Measurements from ENCODE around the gene IFT172. TPM values are rescaled to one million over a fixed set of nuclear protein-coding genes. Genes with fewer than 3 reads are reported as not detected.

IFT172 gene
- total RNA-seq, 1 donor from 2014 or later: 43.6 TPM

DNA sequence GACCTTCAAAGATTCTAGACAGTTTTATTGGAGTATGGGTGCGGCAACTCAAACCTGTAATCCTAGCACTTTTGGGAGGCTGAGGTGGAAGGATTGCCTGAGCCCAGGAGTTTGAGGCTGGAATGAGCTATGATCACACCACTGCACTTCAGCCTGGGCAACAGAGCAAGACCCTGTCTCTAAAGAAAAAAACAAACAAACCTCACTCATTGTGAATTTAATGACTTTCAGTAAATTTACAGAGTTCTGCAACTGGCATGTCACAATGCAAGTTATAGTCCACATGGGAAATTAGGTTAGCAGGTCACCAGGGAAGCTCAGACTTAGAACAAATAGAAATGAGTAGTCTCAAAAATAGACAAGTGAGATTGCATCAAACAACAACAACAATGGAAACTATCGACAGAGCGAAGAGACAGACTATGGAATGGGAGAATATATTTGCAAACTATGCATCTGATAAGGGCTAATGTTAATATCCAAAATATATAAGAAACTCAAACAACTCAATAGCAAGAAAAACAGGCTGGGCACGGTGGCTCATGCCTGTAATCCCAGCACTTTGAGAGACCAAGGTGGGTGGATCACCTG is 67.8 kb downstream of the IFT172 start:
- no peak for DNase-seq
- TF ChIP-seq, protein P1, sequence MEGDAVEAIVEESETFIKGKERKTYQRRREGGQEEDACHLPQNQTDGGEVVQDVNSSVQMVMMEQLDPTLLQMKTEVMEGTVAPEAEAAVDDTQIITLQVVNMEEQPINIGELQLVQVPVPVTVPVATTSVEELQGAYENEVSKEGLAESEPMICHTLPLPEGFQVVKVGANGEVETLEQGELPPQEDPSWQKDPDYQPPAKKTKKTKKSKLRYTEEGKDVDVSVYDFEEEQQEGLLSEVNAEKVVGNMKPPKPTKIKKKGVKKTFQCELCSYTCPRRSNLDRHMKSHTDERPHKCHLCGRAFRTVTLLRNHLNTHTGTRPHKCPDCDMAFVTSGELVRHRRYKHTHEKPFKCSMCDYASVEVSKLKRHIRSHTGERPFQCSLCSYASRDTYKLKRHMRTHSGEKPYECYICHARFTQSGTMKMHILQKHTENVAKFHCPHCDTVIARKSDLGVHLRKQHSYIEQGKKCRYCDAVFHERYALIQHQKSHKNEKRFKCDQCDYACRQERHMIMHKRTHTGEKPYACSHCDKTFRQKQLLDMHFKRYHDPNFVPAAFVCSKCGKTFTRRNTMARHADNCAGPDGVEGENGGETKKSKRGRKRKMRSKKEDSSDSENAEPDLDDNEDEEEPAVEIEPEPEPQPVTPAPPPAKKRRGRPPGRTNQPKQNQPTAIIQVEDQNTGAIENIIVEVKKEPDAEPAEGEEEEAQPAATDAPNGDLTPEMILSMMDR (IDR thresholded peaks at IDR 0.05; ENCODE audit: partially characterized antibody, unreplicated experiment): no peak
- Mint-ChIP-seq H3K27me3 (ENCODE audit: unreplicated experiment) (peaks cover 2% of the 10 kb centered on the region), H3K27ac (ENCODE audit: unreplicated experiment) (no peak overlapping the region), H3K4me3 (ENCODE audit: unreplicated experiment) (no peak overlapping the region), H3K36me3 (ENCODE audit: unreplicated experiment) (no peaks in the 10 kb centered on the region), H3K9me3 (ENCODE audit: unreplicated experiment) (no peaks in the 10 kb centered on the region), H3K4me1 (ENCODE audit: low read depth, unreplicated experiment) (no peaks in the 10 kb centered on the region)

- Mint-ChIP-seq H3K27ac (ENCODE audit: unreplicated experiment) (no peak overlapping the region), H3K4me1 (ENCODE audit: low read depth, unreplicated experiment) (no peaks in the 10 kb centered on the region), H3K9me3 (ENCODE audit: unreplicated experiment) (no peaks in the 10 kb centered on the region), H3K36me3 (ENCODE audit: unreplicated experiment) (no peaks in the 10 kb centered on the region), H3K4me3 (ENCODE audit: unreplicated experiment) (no peak overlapping the region), H3K27me3 (ENCODE audit: unreplicated experiment) (peaks cover 2% of the 10 kb centered on the region)
- TF ChIP-seq, protein P1 (IDR thresholded peaks at IDR 0.05; ENCODE audit: partially characterized antibody, unreplicated experiment): no peak
- no peak for DNase-seq
Observed at GRCh38 chr2:27420996-27421395, 68.5 kb downstream of the IFT172 start.

DNA sequence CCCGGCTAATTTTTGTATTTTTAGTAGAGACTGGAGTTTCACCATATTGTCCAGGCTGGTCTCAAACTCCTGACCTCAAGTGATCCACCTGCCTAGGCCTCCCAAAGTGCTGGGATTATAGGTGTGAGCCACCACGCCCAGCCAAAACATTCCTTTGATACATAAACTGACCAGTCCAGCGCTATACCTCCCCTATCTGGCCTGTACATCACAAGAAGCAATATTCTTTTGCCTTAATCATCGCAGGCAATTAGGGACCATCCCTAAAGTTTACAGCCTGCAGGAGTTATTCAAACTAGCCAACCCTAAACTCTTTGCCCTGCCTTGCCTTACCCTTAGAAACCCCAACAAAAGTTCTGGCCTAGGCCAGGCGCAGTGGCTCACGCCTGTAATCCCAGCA is 73.4 kb downstream of the IFT172 start:
- no peaks in the 10 kb centered on the region for H3K9me3 Mint-ChIP-seq (ENCODE audit: unreplicated experiment)
- no peaks in the 10 kb centered on the region for H3K4me1 Mint-ChIP-seq (ENCODE audit: low read depth, unreplicated experiment)
- H3K4me3 Mint-ChIP-seq (ENCODE audit: unreplicated experiment): no peak overlapping the region
- no peak overlapping the region for H3K27ac Mint-ChIP-seq (ENCODE audit: unreplicated experiment)
- no peak for DNase-seq
- TF ChIP-seq, protein P1 (IDR thresholded peaks at IDR 0.05; ENCODE audit: partially characterized antibody, unreplicated experiment): no peak
- H3K27me3 Mint-ChIP-seq (ENCODE audit: unreplicated experiment): peaks cover 8% of the 10 kb centered on the region
- peaks cover 4% of the 10 kb centered on the region for H3K36me3 Mint-ChIP-seq (ENCODE audit: unreplicated experiment)

GRCh38 chr2:27412419-27413152 is 77.0 kb downstream of the IFT172 start:
- peaks cover 4% of the 10 kb centered on the region for H3K36me3 Mint-ChIP-seq (ENCODE audit: unreplicated experiment)
- H3K27me3 Mint-ChIP-seq (ENCODE audit: unreplicated experiment): peaks cover 8% of the 10 kb centered on the region
- no peak overlapping the region for H3K27ac Mint-ChIP-seq (ENCODE audit: unreplicated experiment)
- no peaks in the 10 kb centered on the region for H3K9me3 Mint-ChIP-seq (ENCODE audit: unreplicated experiment)
- peaks cover 10% of the 10 kb centered on the region for H3K4me1 Mint-ChIP-seq (ENCODE audit: low read depth, unreplicated experiment)
- TF ChIP-seq, protein P1 (IDR thresholded peaks at IDR 0.05; ENCODE audit: partially characterized antibody, unreplicated experiment): no peak
- H3K4me3 Mint-ChIP-seq (ENCODE audit: unreplicated experiment): no peak overlapping the region
- no peak for DNase-seq

Data from glutamatergic neuron (in vitro differentiated cells).